Esophagus squamous epithelium (tissue), 5 donors: ENCODE data around the gene BRD7. TPM values are rescaled to one million over a fixed set of nuclear protein-coding genes. Genes with fewer than 3 reads are reported as not detected.

ENCODE experiments used
- DNase-seq: peaks from one replicate; lab custom pipeline; 2025; lab: John Stamatoyannopoulos, UW
- H3K27ac ChIP-seq, 4 donors: fragments of 200-600 bp; sonication (generic); one replicate each; pipeline ENCODE4 v1.5.1; 2016 to 2019; ENCODE audit warnings: mild to moderate bottlenecking in 1 of 4
- H3K27me3 ChIP-seq, 4 donors: fragments of 200-600 bp; sonication (generic); 1 replicate in 3 of 4; 2 replicates in 1 of 4; pipeline versions ENCODE4 v1.5.1 to v1.6.0; 2017 to 2021; ENCODE audit warnings: antibody characterized with exemption in 1 of 4
- H3K36me3 ChIP-seq, 3 donors: fragments of 200-600 bp; sonication (generic); one replicate each; pipeline ENCODE4 v1.5.1; 2016 to 2019
- H3K4me1 ChIP-seq, 3 donors: fragments of 200-600 bp; sonication (generic); one replicate each; pipeline ENCODE4 v1.5.1; 2017 to 2019
- H3K4me3 ChIP-seq, 4 donors: fragments of 200-600 bp; sonication (generic); 1 replicate in 3 of 4; 2 replicates in 1 of 4; pipeline ENCODE4 v1.5.1; 2016 to 2019; ENCODE audit warnings: mild to moderate bottlenecking in 2 of 4, moderate library complexity in 1 of 4
- H3K9me3 ChIP-seq, 3 donors: fragments of 200-600 bp; sonication (generic); one replicate each; pipeline ENCODE4 v1.5.1; 2016 to 2019
- CTCF ChIP-seq, 6 experiments: fragments of 450-650 bp in 4 of 6; fragments of 200-600 bp in 2 of 6; sonication (generic) in 2 of 6; IDR thresholded peaks; one replicate each; pipeline ENCODE4 v1.5.1; 2016 to 2019; ENCODE audit warnings: antibody characterized with exemption in 6 of 6, mild to moderate bottlenecking in 4 of 6, moderate library complexity in 4 of 6
- POLR2A ChIP-seq, 4 donors: fragments of 450-650 bp; IDR thresholded peaks; one replicate each; pipeline ENCODE4 v1.6.1; 2017; ENCODE audit warnings: antibody characterized with exemption in 4 of 4, mild to moderate bottlenecking in 4 of 4, moderate library complexity in 3 of 4
- WGBS, 2 donors: methylation state at CpG; one replicate each; pipeline ENCODE4 v1.1.5; 2018; 5-methylcytosine and 5-hydroxymethylcytosine counted together
- intact Hi-C: fragments of 100-400 bp; cut with DNase I; formaldehyde crosslinking; loops from one replicate; pipeline ENCODE4 v1.15.0; 2022
- total RNA-seq, 4 donors: library from RNA; depleted of rRNA; stranded (reverse); fragments of >200 nt; gene quantifications; one replicate each; pipeline ENCODE4 v1.1.0, GENCODE V29; 2016
- donor health status: DM: yes; HTN: yes; CAD: no.

Gene BRD7
- total RNA-seq, 4 donors from 2014 or later: 42.0 to 81.9 (median 51.4) TPM

DNA sequence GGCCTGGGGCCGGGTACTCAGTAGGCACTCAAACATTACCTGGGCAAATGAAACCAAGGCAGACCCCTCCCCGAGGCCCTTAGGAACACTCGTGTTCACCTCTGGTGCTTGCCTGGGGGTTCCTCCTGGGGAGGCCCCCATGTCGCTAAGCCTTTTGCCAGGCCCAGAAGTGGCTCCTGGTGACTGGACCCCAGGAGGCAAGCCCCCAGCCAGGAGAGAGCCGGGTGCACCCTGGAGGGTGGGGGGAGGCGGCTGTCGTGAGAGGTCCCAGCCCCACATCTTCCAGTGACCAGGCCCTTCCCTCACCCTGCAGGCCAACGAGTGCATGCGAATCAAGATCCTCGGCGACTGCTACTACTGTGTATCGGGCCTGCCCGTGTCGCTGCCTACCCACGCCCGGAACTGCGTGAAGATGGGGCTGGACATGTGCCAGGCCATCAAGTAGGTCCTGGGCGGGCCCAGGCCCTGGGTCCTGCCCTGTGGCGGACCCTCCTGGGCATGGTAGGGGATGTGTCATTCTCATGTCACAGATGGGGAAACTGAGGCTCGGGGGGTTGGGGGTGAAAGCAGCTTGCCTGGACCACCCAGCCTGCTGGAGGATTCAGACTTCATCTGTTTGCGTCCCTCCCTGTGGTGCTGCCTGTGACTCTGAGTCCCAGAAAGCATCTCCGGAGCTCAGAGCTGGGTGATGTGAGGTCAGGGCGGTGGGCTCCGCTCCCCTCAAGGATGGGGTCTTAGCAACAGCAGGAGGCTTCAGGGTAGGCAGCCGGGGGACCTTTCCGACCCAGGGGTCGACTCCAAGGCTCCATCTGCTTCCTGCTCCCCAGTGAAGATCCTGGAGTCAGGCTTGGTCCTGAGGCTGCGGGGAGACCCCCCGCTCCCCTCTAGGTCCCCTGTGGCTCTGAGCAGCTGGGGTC lies 69.9 kb downstream of the BRD7 start:
- intact Hi-C loops: no loop called here
- 81 to 100% methylated on average over 1 to 5 of the region's 29 CpGs for WGBS, 2 donors
- peaks cover 12 to 37% (median 15%) of the 10 kb centered on the region in 3 donors for H3K4me1 ChIP-seq
- H3K36me3 ChIP-seq: peaks cover 0 to 83% (median 0%) of the 10 kb centered on the region in 3 donors
- H3K27me3 ChIP-seq: no peaks in the 10 kb centered on the region
- no peak overlapping the region for H3K27ac ChIP-seq
- DNase-seq: no peak
- no peaks in the 10 kb centered on the region for H3K9me3 ChIP-seq
- H3K4me3 ChIP-seq: no peak overlapping the region
- TF ChIP-seq POLR2A (IDR thresholded peaks at IDR 0.05) (no peak), CTCF (IDR thresholded peaks at IDR 0.05) (no peak)

DNA sequence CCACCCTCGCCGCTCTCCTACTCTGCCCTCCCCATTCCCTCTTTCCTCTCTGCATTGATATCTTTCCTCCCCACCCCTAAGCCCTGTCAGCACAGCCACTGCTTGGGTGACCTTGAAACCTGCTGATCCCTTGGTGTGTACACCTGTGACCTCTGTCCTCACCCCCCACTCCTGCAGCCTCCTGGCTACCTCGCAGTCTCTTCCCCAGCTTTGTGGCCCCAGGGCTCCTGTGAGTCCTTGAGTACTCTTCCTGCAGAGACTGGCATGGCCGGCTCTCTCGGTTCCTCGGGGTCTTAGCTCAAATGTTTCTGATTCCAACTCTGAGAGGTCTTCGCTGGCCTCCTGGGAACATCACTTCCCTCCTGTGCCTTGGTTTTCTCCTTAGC lies 70.7 kb downstream of the BRD7 start:
- intact Hi-C loops: no loop called here
- 83 to 84% methylated on average over 7 of the region's 7 CpGs for WGBS, 2 donors

DNA sequence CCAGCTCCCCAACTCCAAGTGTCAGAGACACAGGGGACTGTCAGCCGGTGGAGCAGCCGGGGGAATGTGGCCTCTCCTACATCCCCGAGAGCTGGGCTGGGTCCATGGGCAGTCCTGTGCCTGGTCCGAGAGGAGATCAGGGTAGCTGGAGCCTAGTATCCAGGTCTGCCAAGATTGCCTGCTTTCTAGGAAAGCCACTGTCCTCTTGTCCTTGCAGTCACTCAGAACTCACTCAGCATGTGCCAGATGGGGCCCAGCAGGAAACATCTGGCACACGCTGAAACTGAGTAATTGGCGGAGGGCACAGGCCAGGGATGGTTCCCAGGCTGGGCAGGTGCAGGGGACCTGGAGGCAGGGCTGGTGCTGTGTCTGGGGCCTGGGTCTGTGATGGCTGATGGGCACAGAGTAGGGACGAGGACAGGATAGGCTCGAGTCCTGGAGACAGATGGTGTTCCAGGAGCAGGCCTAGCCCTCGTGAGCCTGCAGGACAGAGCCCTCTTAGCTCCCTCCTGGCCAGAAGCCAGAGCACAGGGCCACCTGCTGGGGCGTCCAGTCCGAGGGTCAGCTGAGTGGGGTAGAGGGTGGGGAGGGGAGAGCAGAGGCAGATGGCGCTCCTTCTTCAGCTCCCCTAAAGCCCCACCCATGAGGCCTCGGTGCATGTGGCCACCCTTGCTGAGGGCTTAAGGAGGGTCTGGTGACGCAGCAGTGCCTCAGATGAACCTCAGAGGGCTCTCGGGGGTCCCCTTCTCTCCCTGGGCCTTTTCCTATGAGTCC lies 71.3 kb downstream of the BRD7 start:
- 80 to 89% methylated on average over 5 to 6 of the region's 15 CpGs for WGBS, 2 donors
- H3K9me3 ChIP-seq: no peaks in the 10 kb centered on the region
- H3K27ac ChIP-seq: no peak overlapping the region
- no peak overlapping the region for H3K4me3 ChIP-seq
- no peak for TF ChIP-seq CTCF (IDR thresholded peaks at IDR 0.05)
- no peak for TF ChIP-seq POLR2A (IDR thresholded peaks at IDR 0.05)
- peaks cover 0 to 92% (median 0%) of the 10 kb centered on the region in 3 donors for H3K36me3 ChIP-seq
- intact Hi-C loops: no loop called here
- H3K27me3 ChIP-seq: no peaks in the 10 kb centered on the region
- no peak for DNase-seq
- H3K4me1 ChIP-seq: peaks cover 11 to 24% (median 12%) of the 10 kb centered on the region in 3 donors

More for the DNA sequence above, 70.7 kb downstream of the BRD7 start:
- peaks cover 11 to 30% (median 12%) of the 10 kb centered on the region in 3 donors for H3K4me1 ChIP-seq
- H3K36me3 ChIP-seq: peaks cover 0 to 86% (median 0%) of the 10 kb centered on the region in 3 donors
- no peaks in the 10 kb centered on the region for H3K27me3 ChIP-seq
- H3K27ac ChIP-seq: no peak overlapping the region
- no peaks in the 10 kb centered on the region for H3K9me3 ChIP-seq
- no peak for DNase-seq
- TF ChIP-seq CTCF (IDR thresholded peaks at IDR 0.05) (no peak), POLR2A (IDR thresholded peaks at IDR 0.05) (no peak)
- H3K4me3 ChIP-seq: no peak overlapping the region

- no peak for TF ChIP-seq POLR2A (IDR thresholded peaks at IDR 0.05)
- no peak for TF ChIP-seq CTCF (IDR thresholded peaks at IDR 0.05)
- no peak overlapping the region for H3K27ac ChIP-seq
- no peak overlapping the region for H3K4me3 ChIP-seq
- WGBS, 2 donors: no CpG with 5 or more reads among the region's 2 CpGs
- peaks cover 0 to 95% (median 0%) of the 10 kb centered on the region in 3 donors for H3K36me3 ChIP-seq
- intact Hi-C loops: no loop called here
- H3K27me3 ChIP-seq: no peaks in the 10 kb centered on the region
- H3K9me3 ChIP-seq: no peaks in the 10 kb centered on the region
- H3K4me1 ChIP-seq: peaks cover 6 to 17% (median 9%) of the 10 kb centered on the region in 3 donors
- DNase-seq: no peak
Observed at GRCh38 chr16:50296807-50297206, 72.0 kb downstream of the BRD7 start.
